ENCODE results near the gene CWF19L1.

GRCh38 chr10:100223879-100224278 is 43.6 kb downstream of the CWF19L1 start:
- TF ChIP-seq CTCF (IDR thresholded peaks at IDR 0.05) = no peak
- TF ChIP-seq POLR2A (IDR thresholded peaks at IDR 0.05; ENCODE audit: low read depth) = no peak
- no peak for TF ChIP-seq POLR2AphosphoS5 (IDR thresholded peaks at IDR 0.05)
- TF ChIP-seq EP300 (IDR thresholded peaks at IDR 0.05) = no peak

Data from esophagus muscularis mucosa (tissue), 4 donors.